Left kidney (tissue), 2 donors: ENCODE data around the gene FEM1C. TPM values are rescaled to one million over a fixed set of nuclear protein-coding genes. Genes with fewer than 3 reads are reported as not detected.
"Not testable (repeated sequence)": the region's sequence is repeated elsewhere in the genome, so short reads cannot be mapped to it uniquely, and the experiment has no call there.

ENCODE experiments used
- DNase-seq: peaks from one replicate; pipeline ENCODE4 v3.0.0-alpha.2; 2013
- polyA plus RNA-seq: library from polyadenylated mRNA; unstranded; fragments of 120-200 nt; gene quantifications from one replicate; pipeline ENCODE4 v1.2.1, GENCODE V29; 2013; ENCODE audit not compliant: insufficient read length

Gene FEM1C
- polyA plus RNA-seq, 1 donor: 24.6 TPM

DNA sequence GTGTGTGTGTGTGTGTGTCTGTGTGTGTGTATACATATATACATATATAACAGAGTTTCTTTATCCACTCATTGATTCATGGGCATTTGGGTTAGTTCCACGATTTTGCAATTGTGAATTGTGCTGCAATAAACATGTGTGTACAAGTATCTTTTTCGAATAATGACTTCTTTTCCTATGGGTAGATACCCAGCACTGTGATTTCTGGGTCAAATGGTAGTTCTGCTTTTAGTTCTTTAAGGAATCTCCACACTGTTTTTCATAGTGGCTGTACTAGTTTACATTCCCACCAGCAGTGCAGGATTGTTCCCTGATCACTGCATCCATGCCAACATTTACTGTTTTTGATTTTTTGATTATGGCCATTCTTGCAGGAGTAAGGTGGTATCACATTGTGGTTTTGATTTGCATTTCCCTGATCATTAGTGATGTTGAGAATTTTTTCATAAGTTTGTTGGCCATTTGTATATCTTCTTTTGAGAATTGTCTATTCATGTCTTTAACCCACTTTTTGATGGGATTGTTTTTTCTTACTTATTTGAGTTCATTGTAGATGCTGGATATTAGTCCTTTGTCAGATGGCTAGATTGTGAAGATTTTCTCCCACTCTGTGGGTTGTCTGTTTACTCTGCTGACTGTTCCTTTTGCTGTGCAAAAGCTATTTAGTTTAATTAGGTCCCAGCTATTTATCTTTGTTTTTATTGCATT, 65.3 kb downstream of the FEM1C start:
- not testable (repeated sequence) for DNase-seq

- no peak for DNase-seq
Observed at GRCh38 chr5:115478281-115478680, 66.3 kb downstream of the FEM1C start.

- no peak for DNase-seq
Observed at GRCh38 chr5:115477581-115477980, 67.0 kb downstream of the FEM1C start.

DNA sequence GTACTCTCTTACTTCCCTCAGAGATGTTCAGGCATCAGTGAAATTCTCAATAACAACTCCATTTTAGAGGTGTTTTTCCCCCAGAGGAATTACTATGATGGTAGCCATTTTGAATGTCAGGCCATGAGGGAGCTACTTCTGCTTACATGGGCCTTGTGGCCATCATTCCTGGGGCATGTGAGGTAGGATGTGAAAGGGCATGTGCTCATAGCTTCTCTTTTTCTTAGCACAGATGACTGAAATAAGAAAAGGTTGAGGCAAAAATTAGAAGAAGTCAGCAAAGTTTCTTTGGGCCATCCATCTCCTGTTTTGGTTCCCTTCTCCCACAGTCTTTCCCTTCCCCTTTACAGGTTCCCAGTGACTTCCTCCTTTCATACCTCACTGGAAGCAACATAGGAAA, 68.8 kb downstream of the FEM1C start:
- no peak for DNase-seq

- no peak for DNase-seq
Observed at GRCh38 chr5:115472271-115473025, 72.1 kb downstream of the FEM1C start.

GRCh38 chr5:115471345-115472063, 73.1 kb downstream of the FEM1C start:
- DNase-seq: no peak

GRCh38 chr5:115470921-115471320, 73.7 kb downstream of the FEM1C start:
- DNase-seq: no peak

Other genes starting within 250 kb of the FEM1C start
- gene CCDC112, start 248.1 kb downstream of the FEM1C start, polyA plus RNA-seq: 20.5 TPM
- 2.1 TPM for gene TICAM2, start 57.7 kb upstream of the FEM1C start, polyA plus RNA-seq
- 98.9 TPM for gene TMED7, start 81.3 kb upstream of the FEM1C start, polyA plus RNA-seq